ENCODE measurements around the gene ZNF469. TPM values are rescaled to one million over a fixed set of nuclear protein-coding genes. Genes with fewer than 3 reads are reported as not detected.

ZNF469 gene
- total and polyA plus RNA-seq, 8 donors, result 1.4 to 5.5 (median 2.6) TPM

DNA sequence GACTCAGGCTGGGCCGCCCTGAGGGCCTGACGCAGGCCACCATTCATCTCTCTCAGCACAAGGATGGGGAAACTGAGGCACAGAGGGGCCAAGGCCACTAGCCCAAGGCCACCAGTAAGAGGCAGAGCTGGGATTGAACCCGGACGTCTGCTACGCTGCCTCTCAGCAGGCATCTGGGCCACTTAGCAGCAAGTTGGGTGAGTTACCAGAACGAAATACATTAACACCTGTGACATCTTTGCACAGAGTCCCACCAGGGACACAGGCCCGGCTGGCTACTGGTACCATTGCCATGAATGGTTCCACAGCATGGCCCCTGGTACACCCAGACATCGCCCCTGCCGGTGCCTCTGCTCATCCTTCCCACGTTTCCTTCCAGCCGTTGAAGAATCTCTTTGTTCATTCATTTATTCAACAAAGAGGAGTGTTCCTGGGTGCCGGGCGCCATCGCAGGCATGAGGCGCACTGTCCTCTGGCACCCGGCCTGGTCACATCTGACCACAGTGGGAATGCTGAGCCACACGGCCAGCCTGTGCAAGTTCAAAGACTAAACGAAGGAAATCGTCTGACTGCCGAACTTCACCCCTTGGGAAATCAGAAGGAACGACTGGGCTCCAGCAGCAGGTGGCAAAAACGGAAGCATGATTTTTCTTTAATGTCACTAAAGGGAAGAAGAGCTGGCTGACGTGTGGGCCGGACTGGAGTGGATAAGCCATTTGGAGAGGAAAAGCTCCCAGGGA lies 7.4 kb upstream of the ZNF469 start:
- Histone ChIP-seq H3K27me3 (peaks cover 0 to 36% of the 10 kb centered on the region in 2 donors), H3K36me3 (no peaks in the 10 kb centered on the region), H3K4me1 (no peaks in the 10 kb centered on the region), H3K27ac (no peak overlapping the region), H3K9me3 (no peaks in the 10 kb centered on the region), H3K4me3 (no peak overlapping the region)
- DNase-seq (peak in 2 of 4 donors; percentile 25 to 54), ATAC-seq (no peak)
- intact Hi-C loops (cut with DNase I), result no loop called here
- TF ChIP-seq, protein P1, sequence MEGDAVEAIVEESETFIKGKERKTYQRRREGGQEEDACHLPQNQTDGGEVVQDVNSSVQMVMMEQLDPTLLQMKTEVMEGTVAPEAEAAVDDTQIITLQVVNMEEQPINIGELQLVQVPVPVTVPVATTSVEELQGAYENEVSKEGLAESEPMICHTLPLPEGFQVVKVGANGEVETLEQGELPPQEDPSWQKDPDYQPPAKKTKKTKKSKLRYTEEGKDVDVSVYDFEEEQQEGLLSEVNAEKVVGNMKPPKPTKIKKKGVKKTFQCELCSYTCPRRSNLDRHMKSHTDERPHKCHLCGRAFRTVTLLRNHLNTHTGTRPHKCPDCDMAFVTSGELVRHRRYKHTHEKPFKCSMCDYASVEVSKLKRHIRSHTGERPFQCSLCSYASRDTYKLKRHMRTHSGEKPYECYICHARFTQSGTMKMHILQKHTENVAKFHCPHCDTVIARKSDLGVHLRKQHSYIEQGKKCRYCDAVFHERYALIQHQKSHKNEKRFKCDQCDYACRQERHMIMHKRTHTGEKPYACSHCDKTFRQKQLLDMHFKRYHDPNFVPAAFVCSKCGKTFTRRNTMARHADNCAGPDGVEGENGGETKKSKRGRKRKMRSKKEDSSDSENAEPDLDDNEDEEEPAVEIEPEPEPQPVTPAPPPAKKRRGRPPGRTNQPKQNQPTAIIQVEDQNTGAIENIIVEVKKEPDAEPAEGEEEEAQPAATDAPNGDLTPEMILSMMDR (IDR thresholded peaks at IDR 0.05), result no peak

DNA sequence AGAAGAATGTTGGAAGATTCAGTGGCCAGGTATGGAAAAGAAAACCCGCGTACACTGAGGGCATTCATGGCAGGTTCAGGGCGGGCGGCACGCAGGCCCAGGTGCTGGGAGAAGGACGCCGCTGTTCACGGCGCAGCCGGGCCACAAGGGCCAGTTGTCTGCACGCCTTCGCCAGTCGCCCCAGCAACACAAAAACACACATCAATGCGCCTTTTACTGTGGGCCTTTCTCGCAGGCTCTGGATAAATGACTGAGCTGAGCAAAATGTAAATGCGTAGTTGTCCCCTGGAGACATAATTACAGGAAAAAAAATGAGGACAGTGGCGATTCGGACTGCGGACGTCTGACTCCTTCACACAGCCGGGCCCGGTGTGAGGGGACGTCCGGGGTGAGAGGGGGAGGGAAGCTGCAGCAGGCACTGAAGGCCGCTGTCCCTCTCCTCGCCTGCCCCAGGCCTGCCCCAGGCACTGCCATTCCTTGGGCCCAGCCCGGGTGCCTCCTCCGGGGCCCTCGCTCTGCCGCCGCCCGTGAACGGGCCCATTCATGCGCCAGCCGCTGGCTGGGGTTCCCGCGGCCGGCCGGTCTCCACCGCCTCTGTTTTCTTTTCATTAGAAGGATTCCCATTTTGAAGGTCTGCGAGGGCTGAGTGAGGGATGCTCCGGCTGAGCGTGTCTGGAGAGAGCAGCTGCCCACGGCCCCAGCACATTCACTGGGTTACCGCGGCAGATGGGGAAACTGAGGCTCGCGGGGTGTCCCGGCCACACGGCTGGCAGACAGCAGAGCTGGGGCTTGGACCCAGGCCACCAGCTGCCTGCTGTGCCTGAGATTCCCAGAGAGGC lies 6.5 kb upstream of the ZNF469 start:
- DNase-seq, result peak in 2 of 4 donors; percentile 25 to 72
- no peak overlapping the region for H3K4me3 ChIP-seq
- peaks cover 0 to 38% of the 10 kb centered on the region in 2 donors for H3K27me3 ChIP-seq
- H3K27ac ChIP-seq, result no peak overlapping the region
- ATAC-seq, result no peak
- intact Hi-C loops (cut with DNase I), result no loop called here
- no peaks in the 10 kb centered on the region for H3K9me3 ChIP-seq
- TF ChIP-seq, protein P1 (IDR thresholded peaks at IDR 0.05), result no peak
- H3K4me1 ChIP-seq, result no peaks in the 10 kb centered on the region
- H3K36me3 ChIP-seq, result no peaks in the 10 kb centered on the region

DNA sequence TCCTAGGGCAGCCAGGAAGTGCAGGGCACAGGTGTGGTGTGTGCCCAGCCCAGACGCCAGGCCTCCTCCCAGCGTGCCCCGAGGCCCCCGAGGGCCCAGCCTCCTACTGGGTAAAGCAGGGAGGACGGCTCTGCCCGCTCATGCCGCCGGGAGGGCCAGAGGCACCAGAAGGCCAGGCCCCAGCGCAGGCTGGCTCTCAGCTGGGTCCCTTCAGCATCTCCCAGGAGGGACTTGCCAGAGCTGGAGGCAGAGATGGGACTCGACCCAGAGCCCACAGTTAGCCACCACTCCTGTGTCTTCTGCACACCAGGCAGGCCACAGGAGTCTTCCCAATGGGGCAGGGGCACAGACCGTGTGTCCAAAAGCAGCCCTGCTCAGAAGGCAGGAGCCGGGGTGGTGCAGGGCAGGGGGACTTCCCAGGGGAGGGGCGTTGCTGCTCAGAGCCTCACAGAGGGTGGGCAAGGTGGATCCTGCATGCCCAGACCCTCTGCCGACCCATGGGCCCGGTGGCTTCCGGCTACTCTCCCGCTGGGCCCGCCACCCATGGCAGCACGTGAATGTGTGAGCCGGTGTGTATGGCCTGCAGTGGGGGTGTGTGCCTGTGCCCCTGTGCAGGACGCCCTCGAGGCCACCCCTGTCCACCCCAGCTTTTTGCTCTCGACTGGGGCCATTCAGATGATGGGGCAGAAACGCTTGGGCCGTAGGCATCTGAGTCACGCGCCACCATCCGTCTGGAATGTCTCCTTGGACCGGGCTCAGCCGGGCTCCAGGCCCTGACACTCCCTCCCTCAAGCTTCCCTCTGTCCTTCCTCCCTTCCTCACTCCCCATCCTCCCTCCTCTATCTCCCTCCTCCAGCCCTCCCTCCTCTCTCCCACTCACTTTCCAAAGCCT lies 5.7 kb upstream of the ZNF469 start:
- peak in 2 of 4 donors; percentile 24 to 64 for DNase-seq

DNA sequence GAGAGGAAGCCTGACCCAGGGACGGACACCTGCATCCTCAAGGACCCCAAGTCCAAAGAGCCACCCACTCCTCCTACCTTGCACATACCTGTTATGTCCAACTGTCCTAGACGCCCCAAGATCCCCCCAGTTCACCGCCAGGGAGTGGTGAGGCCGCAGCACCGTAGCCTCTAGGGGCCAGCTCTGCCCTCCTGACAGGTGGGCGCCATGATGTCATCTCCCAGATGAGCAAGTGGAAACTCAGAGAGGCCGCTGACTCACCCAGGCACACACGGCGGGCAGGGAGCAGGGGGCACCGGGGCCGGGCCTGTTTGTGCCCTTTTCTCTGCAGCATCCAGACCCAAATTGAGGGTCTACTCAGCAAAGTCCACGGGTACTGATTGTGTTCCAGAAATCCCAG lies 4.8 kb upstream of the ZNF469 start:
- TF ChIP-seq, protein P1 (IDR thresholded peaks at IDR 0.05), result no peak
- intact Hi-C loops (cut with DNase I), result no loop called here

More for the DNA sequence above, 5.7 kb upstream of the ZNF469 start:
- Histone ChIP-seq H3K27ac (no peak overlapping the region), H3K27me3 (peaks cover 0 to 47% of the 10 kb centered on the region in 2 donors), H3K9me3 (no peaks in the 10 kb centered on the region), H3K4me1 (no peaks in the 10 kb centered on the region), H3K36me3 (no peaks in the 10 kb centered on the region), H3K4me3 (no peak overlapping the region)
- intact Hi-C loops (cut with DNase I), result no loop called here
- TF ChIP-seq, protein P1 (IDR thresholded peaks at IDR 0.05), result no peak
- ATAC-seq, result no peak

More for the DNA sequence above, 4.8 kb upstream of the ZNF469 start:
- no peaks in the 10 kb centered on the region for H3K36me3 ChIP-seq
- H3K4me3 ChIP-seq, result no peak overlapping the region
- no peak overlapping the region for H3K27ac ChIP-seq
- DNase-seq, result peak in 2 of 4 donors; percentile 24 to 35
- H3K4me1 ChIP-seq, result no peaks in the 10 kb centered on the region
- H3K27me3 ChIP-seq, result peaks cover 0 to 55% of the 10 kb centered on the region in 2 donors
- H3K9me3 ChIP-seq, result no peaks in the 10 kb centered on the region
- ATAC-seq, result no peak

All from left lung (tissue), 10 donors.